HepG2 (cell line): ENCODE results near the gene FAM114A1. TPM values are rescaled to one million over a fixed set of nuclear protein-coding genes. Genes with fewer than 3 reads are reported as not detected.

Source experiments
- ATAC-seq: fragments of 200-7000 bp; cut with Tn5 transposase; 3 replicates; pipeline ENCODE4 v1.9.1; 2020; ENCODE audit warnings: mild to moderate bottlenecking, moderate library complexity
- BruUV-seq: library from RNA; stranded (reverse); fragments of 400-500 nt; replicated peaks from 2 replicates; lab custom pipeline; 2021; lab: Mats Ljungman, UMichigan
- CTCF ChIA-PET: fragments of 300-600 bp; formaldehyde crosslinking; extraction: SDS; loops from one replicate; lab custom pipeline; 2021; ENCODE audit warnings: low total read pairs, inconsistent platforms, low intra/inter-chr PET ratio; lab: Yijun Ruan, JAX
- POLR2A ChIA-PET: fragments of 350-600 bp; sonication (Branson Sonifier 250); formaldehyde crosslinking; loops from one replicate; lab custom pipeline; 2020; ENCODE audit warnings: antibody characterized with exemption, inconsistent platforms; lab: Yijun Ruan, JAX
- DNase-seq: peaks from one replicate; pipeline ENCODE4 v3.0.0-alpha.2; 2015; ENCODE audit warnings: low spot score
- FAIRE-seq: peaks from 3 replicates; lab custom pipeline; 2011; peaks lifted over from hg19 to GRCh38; lab: Jason Lieb, UNC
- H2AFZ ChIP-seq: one replicate; pipeline ENCODE4 v1.6.1; 2011; ENCODE audit warnings: low read length, inconsistent platforms
- H3K27ac ChIP-seq: fragments of 300-600 bp; 3 replicates; pipeline ENCODE4 v1.8.0; 2011; ENCODE audit warnings: mixed run types, mild to moderate bottlenecking, mixed read lengths, low read length, inconsistent platforms; ENCODE audit not compliant: insufficient read depth; ENCODE audit errors: extremely low read length
- H3K27me3 ChIP-seq, 2 experiments: fragments of 200-600 bp in 1 of 2; 2 replicates in 1 of 2; 3 replicates in 1 of 2; pipeline versions ENCODE4 v1.6.0 to v1.8.0; 2011; ENCODE audit warnings: low read length in 2 of 2, mild to moderate bottlenecking in 2 of 2, moderate library complexity in 2 of 2, inconsistent platforms in 1 of 2; ENCODE audit not compliant: insufficient read depth in 2 of 2, control insufficient read depth in 1 of 2
- H3K36me3 ChIP-seq, 2 experiments: fragments of 200-600 bp in 1 of 2; replicated peaks in 1 of 2; 2 replicates in 1 of 2; 3 replicates in 1 of 2; pipeline versions ENCODE4 v1.5.1 to v1.8.0; 2011; ENCODE audit warnings: low read length in 2 of 2, inconsistent platforms in 1 of 2; ENCODE audit not compliant: insufficient read depth in 2 of 2, control insufficient read depth in 1 of 2
- H3K4me1 ChIP-seq: 2 replicates; pipeline ENCODE4 v1.5.1; 2012; ENCODE audit warnings: low read length, inconsistent platforms; ENCODE audit not compliant: insufficient read depth
- H3K4me2 ChIP-seq: 2 replicates; pipeline ENCODE4 v1.6.0; 2011; ENCODE audit warnings: low read depth, low read length, inconsistent platforms
- H3K4me3 ChIP-seq, 3 experiments: fragments of 200-600 bp in 1 of 3; sonication (generic), shearing (Covaris generic) in 1 of 3; replicated peaks in 1 of 3; 2 replicates each; pipeline ENCODE4 v1.5.1; 2011 to 2016; ENCODE audit warnings: low read length in 3 of 3, inconsistent platforms in 2 of 3, low read depth in 2 of 3, mild to moderate bottlenecking in 2 of 3, control low read depth in 1 of 3, mixed read lengths in 1 of 3; ENCODE audit not compliant: insufficient read depth in 1 of 3
- H3K79me2 ChIP-seq: one replicate; pipeline ENCODE4 v1.6.1; 2011; ENCODE audit warnings: low read length, inconsistent platforms; ENCODE audit not compliant: insufficient read depth
- H3K9ac ChIP-seq: 2 replicates; pipeline ENCODE4 v1.6.0; 2011; ENCODE audit warnings: mild to moderate bottlenecking, low read depth, low read length, inconsistent platforms; ENCODE audit not compliant: insufficient read depth
- H3K9me3 ChIP-seq: 2 replicates; pipeline ENCODE4 v1.5.1; 2012; ENCODE audit warnings: mild to moderate bottlenecking, low read length
- H4K20me1 ChIP-seq: 2 replicates; pipeline ENCODE4 v1.6.0; 2011; ENCODE audit warnings: inconsistent platforms, mild to moderate bottlenecking, low read length, moderate library complexity; ENCODE audit not compliant: insufficient read depth
- CC2D1A ChIP-seq: sonication (generic); formaldehyde crosslinking; IDR thresholded peaks from 2 replicates; pipeline ENCODE4 v1.8.1; 2023; ENCODE audit warnings: mild to moderate bottlenecking, missing genetic modification reagents
- HINFP ChIP-seq: sonication (generic); formaldehyde crosslinking; IDR thresholded peaks from 2 replicates; pipeline ENCODE4 v1.4.0; 2020; ENCODE audit warnings: low read depth, mild to moderate bottlenecking, missing genetic modification reagents
- MTERF4 ChIP-seq: sonication (generic); formaldehyde crosslinking; IDR thresholded peaks from 2 replicates; pipeline ENCODE4 v1.8.0; 2023; ENCODE audit warnings: mild to moderate bottlenecking, missing genetic modification reagents
- NBN ChIP-seq: fragments of 450-650 bp; conservative IDR thresholded peaks from 2 replicates; pipeline ENCODE4 v1.6.1; 2017
- NPAS2 ChIP-seq: sonication (generic); formaldehyde crosslinking; IDR thresholded peaks from 2 replicates; pipeline ENCODE4 v1.8.0; 2022; ENCODE audit warnings: mild to moderate bottlenecking, missing genetic modification reagents, borderline replicate concordance
- POGZ ChIP-seq: sonication (generic); formaldehyde crosslinking; IDR thresholded peaks from 2 replicates; pipeline ENCODE4 v1.4.0; 2020; ENCODE audit warnings: mild to moderate bottlenecking, missing genetic modification reagents
- RERE ChIP-seq: IDR thresholded peaks from 2 replicates; pipeline ENCODE4 v1.6.1; 2016; ENCODE audit warnings: low read depth, missing genetic modification reagents, missing compliant biosample characterization
- SATB2 ChIP-seq: sonication (generic); formaldehyde crosslinking; IDR thresholded peaks from 2 replicates; pipeline ENCODE4 v1.5.0; 2020; ENCODE audit warnings: missing genetic modification reagents
- SOX6 ChIP-seq, 2 experiments: fragments of 450-650 bp in 1 of 2; sonication (generic) in 1 of 2; formaldehyde crosslinking in 1 of 2; IDR thresholded peaks; 2 replicates each; pipeline versions ENCODE4 v1.4.0 to v1.6.1; 2017 to 2020; ENCODE audit warnings: antibody characterized with exemption in 1 of 2, mild to moderate bottlenecking in 1 of 2, missing genetic modification reagents in 1 of 2
- ZNF709 ChIP-seq: sonication (generic); formaldehyde crosslinking; IDR thresholded peaks from 2 replicates; pipeline ENCODE4 v1.5.0; 2020; ENCODE audit warnings: mild to moderate bottlenecking, missing genetic modification reagents
- ZNF776 ChIP-seq: sonication (generic); formaldehyde crosslinking; IDR thresholded peaks from 2 replicates; pipeline ENCODE4 v1.4.0; 2020; ENCODE audit warnings: mild to moderate bottlenecking, missing genetic modification reagents
- ZNF781 ChIP-seq: sonication (generic); formaldehyde crosslinking; IDR thresholded peaks from 2 replicates; pipeline ENCODE4 v1.5.1; 2020; ENCODE audit warnings: borderline replicate concordance, mild to moderate bottlenecking, missing genetic modification reagents; ENCODE audit errors: not compliant biosample characterization
- WGBS: methylation state at CpG from one replicate; pipeline ENCODE4 v1.1.6; 2017; ENCODE audit warnings: low lambda C conversion rate; 5-methylcytosine and 5-hydroxymethylcytosine counted together
- in situ Hi-C: cut with HindIII; loops from 2 replicates; pipeline ENCODE4 v1.10.0; 2017; ENCODE audit warnings: low pct_unique_long_range_greater_than_20kb; ENCODE audit not compliant: extremely low pct_ligation_motif_present
- intact Hi-C: fragments of 100-400 bp; cut with micrococcal nuclease; formaldehyde crosslinking; loops from one replicate; pipeline ENCODE4 v1.10.0; 2022; ENCODE audit not compliant: unreplicated experiment
- polyA plus RNA-seq, 8 experiments: library from polyadenylated mRNA; depleted of rRNA in 3 of 8; stranded (reverse) in 7 of 8; unstranded in 1 of 8; fragments of >200 nt; fragmentation: Illumina TruSeq in 4 of 8; extraction: Trizol in 4 of 8; gene quantifications; 2 replicates each; pipeline versions ENCODE4 v1.2.1 to v1.2.3, GENCODE V29; 2011 to 2016; ENCODE audit warnings: low read depth in 4 of 8, missing spikeins in 1 of 8, mixed read lengths in 1 of 8; ENCODE audit not compliant: insufficient read depth in 1 of 8
- total RNA-seq, 5 experiments: library from RNA; depleted of rRNA; stranded (reverse); fragments of >200 nt; fragmentation: Illumina TruSeq; extraction: Trizol; gene quantifications; 2 replicates each; pipeline ENCODE4 v1.2.3, GENCODE V29; 2016; ENCODE audit warnings: low read depth in 1 of 5
- TF ChIP-seq, protein P1 (sequence below): sonication (generic); formaldehyde crosslinking; IDR thresholded peaks from 2 replicates; pipeline ENCODE4 v1.5.1; 2020; ENCODE audit warnings: missing genetic modification reagents, mild to moderate bottlenecking, borderline replicate concordance
- TF ChIP-seq, protein P2 (sequence below): IDR thresholded peaks from 2 replicates; pipeline ENCODE4 v1.6.1; 2016; ENCODE audit warnings: missing genetic modification reagents, missing compliant biosample characterization

FAM114A1 gene
- total and polyA plus RNA-seq, 2 of the 13 experiments (the other 11 are each of a cell fraction or from before 2014, with no cell fraction given), result 61.0 to 76.9 TPM

DNA sequence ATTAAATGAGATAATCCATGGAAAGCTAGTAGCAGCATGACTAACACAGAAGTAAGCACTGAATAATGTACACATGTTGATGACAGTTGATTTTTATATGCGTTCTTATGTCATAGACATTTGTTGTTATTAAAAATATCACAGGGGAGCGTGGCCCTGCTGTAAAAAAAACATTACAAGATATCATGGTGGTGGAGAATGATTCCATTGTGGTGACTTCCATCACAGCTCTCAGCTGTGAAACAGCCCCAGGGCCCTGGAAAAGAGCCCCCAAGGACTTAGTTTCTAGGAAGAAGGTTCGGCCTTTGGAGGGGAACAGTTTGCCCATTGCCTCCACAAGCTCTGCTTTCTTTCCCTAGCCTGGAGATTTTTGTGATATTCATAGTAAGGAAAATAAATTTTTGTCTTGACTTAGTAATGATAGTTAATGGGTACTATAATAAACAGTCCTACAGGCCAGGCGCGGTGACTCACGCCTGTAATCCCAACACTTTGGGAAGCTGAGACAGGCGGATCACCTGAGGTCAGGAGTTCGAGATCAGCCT lies 49.9 kb downstream of the FAM114A1 start:
- no peak for DNase-seq
- Histone ChIP-seq H3K27ac (no peak overlapping the region), H3K79me2 (no peaks in the 10 kb centered on the region), H3K9ac (no peak overlapping the region), H3K36me3 (peaks cover 17 to 64% of the 10 kb centered on the region in 2 experiments), H2AFZ (no peak overlapping the region), H3K27me3 (no peaks in the 10 kb centered on the region), H3K4me3 (no peak overlapping the region), H4K20me1 (no peaks in the 10 kb centered on the region), H3K4me2 (no peak overlapping the region), H3K9me3 (no peaks in the 10 kb centered on the region), H3K4me1 (no peaks in the 10 kb centered on the region)
- POLR2A ChIA-PET, result no interaction called here
- intact Hi-C loops (no loop called here), in situ Hi-C loops (no loop called here)
- 97% methylated on average over 8 of the region's 8 CpGs for WGBS
- CTCF ChIA-PET, result no interaction called here
- no peak for ATAC-seq
- FAIRE-seq, result no peak
- no TSS peak for BruUV-seq
- TF ChIP-seq NPAS2 (CRISPR knock-in tag), result no peak
- no peak for TF ChIP-seq CC2D1A (CRISPR knock-in tag)
- TF ChIP-seq MTERF4, result no peak
- TF ChIP-seq SOX6 (IDR thresholded peaks at IDR 0.05), result no peak
- no peak for TF ChIP-seq SOX6 (CRISPR knock-in tag; IDR thresholded peaks at IDR 0.05)
- TF ChIP-seq NBN, result no peak
- TF ChIP-seq, protein P1, sequence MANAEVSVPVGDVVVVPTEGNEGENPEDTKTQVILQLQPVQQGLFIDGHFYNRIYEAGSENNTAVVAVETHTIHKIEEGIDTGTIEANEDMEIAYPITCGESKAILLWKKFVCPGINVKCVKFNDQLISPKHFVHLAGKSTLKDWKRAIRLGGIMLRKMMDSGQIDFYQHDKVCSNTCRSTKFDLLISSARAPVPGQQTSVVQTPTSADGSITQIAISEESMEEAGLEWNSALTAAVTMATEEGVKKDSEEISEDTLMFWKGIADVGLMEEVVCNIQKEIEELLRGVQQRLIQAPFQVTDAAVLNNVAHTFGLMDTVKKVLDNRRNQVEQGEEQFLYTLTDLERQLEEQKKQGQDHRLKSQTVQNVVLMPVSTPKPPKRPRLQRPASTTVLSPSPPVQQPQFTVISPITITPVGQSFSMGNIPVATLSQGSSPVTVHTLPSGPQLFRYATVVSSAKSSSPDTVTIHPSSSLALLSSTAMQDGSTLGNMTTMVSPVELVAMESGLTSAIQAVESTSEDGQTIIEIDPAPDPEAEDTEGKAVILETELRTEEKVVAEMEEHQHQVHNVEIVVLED, result no peak
- no peak for TF ChIP-seq RERE
- TF ChIP-seq SATB2 (CRISPR knock-in tag), result no peak
- TF ChIP-seq ZNF776 (CRISPR knock-in tag), result no peak
- TF ChIP-seq HINFP, result no peak
- no peak for TF ChIP-seq ZNF709 (CRISPR knock-in tag)
- TF ChIP-seq, protein P2, sequence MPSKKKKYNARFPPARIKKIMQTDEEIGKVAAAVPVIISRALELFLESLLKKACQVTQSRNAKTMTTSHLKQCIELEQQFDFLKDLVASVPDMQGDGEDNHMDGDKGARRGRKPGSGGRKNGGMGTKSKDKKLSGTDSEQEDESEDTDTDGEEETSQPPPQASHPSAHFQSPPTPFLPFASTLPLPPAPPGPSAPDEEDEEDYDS (CRISPR knock-in tag), result no peak
- TF ChIP-seq ZNF781 (CRISPR knock-in tag), result no peak
- TF ChIP-seq POGZ (CRISPR knock-in tag), result no peak
